ENCODE measurements around the gene HS6ST1. TPM values are rescaled to one million over a fixed set of nuclear protein-coding genes. Genes with fewer than 3 reads are reported as not detected.
A peak's percentile ranks its signal among the peaks of the same experiment; 100 is the strongest.

HS6ST1 gene
- total RNA-seq, 1 donor from 2014 or later: 33.1 TPM

DNA sequence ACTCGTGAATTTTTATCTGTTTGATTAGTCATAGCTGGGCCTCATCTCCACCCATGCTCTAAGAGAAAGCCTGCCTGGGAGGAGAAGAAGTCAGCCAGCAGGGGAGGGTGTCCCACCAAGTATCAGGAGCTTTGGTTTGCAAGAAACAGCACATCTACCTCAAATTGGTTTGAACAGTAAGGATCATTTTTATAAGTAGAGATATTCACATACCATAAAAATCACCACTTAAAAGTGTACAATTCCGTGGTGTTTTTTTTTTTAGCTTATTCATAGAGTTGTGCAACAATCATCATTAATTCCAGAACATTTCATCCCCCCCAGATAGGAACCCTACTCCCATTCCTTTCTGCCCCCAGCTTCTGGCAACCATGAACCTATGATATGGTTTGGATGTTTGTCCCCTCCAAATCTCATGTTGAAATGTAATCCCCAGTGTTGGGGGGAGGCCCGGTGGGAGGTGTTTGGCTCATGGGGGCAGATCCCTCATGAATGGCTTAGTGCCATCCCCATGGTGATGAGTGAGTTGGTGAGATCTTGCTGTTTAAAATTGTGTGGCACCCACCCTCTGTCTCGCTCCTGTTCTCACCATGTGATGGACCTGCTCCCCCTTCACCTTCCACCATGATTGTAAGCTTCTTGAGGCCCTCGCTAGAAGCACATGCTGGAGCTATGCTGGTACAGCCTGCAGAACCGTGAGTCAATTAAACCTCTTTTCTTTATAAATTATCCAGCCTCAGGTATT lies 36.2 kb upstream of the HS6ST1 start:
- H3K4me1 Mint-ChIP-seq (ENCODE audit: low read depth): peaks cover 3% of the 10 kb centered on the region
- no peak for DNase-seq (ENCODE audit: low spot score)
- H3K9me3 Mint-ChIP-seq (ENCODE audit: low read depth): peaks cover 7% of the 10 kb centered on the region
- TF ChIP-seq, protein P1, sequence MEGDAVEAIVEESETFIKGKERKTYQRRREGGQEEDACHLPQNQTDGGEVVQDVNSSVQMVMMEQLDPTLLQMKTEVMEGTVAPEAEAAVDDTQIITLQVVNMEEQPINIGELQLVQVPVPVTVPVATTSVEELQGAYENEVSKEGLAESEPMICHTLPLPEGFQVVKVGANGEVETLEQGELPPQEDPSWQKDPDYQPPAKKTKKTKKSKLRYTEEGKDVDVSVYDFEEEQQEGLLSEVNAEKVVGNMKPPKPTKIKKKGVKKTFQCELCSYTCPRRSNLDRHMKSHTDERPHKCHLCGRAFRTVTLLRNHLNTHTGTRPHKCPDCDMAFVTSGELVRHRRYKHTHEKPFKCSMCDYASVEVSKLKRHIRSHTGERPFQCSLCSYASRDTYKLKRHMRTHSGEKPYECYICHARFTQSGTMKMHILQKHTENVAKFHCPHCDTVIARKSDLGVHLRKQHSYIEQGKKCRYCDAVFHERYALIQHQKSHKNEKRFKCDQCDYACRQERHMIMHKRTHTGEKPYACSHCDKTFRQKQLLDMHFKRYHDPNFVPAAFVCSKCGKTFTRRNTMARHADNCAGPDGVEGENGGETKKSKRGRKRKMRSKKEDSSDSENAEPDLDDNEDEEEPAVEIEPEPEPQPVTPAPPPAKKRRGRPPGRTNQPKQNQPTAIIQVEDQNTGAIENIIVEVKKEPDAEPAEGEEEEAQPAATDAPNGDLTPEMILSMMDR (IDR thresholded peaks at IDR 0.05): peak; percentile 44
- peaks cover 5% of the 10 kb centered on the region for H3K36me3 Mint-ChIP-seq (ENCODE audit: low read depth)
- no peaks in the 10 kb centered on the region for H3K27me3 Mint-ChIP-seq (ENCODE audit: low read depth)
- H3K4me3 Mint-ChIP-seq (ENCODE audit: unreplicated experiment): no peak overlapping the region
- H3K27ac Mint-ChIP-seq (ENCODE audit: unreplicated experiment): no peak overlapping the region

DNA sequence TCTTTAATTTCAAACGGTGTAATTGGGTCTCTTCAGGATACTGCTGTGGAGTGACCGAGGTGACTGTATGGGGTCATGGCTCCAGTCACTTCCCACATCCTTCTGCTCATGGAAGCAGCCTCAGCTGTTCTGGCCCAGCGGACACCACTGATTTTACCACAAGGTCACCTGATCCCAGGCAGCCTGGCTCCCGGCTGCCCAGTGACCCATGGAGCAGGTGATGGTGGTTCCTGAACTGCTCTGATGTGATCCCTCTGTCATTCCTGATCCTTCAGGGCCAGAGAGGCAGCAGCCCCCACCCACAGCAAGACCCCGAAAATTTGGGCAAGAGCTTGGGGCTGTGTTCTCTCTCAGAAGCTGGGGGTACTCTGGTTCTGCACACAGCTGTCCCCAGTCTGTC lies 35.5 kb upstream of the HS6ST1 start:
- Mint-ChIP-seq H3K4me1 (ENCODE audit: low read depth) (peaks cover 7% of the 10 kb centered on the region), H3K27me3 (ENCODE audit: low read depth) (no peaks in the 10 kb centered on the region), H3K4me3 (ENCODE audit: unreplicated experiment) (no peak overlapping the region), H3K36me3 (ENCODE audit: low read depth) (peaks cover 5% of the 10 kb centered on the region), H3K27ac (ENCODE audit: unreplicated experiment) (no peak overlapping the region), H3K9me3 (ENCODE audit: low read depth) (peaks cover 7% of the 10 kb centered on the region)
- DNase-seq (ENCODE audit: low spot score): no peak
- TF ChIP-seq, protein P1 (IDR thresholded peaks at IDR 0.05): no peak

DNA sequence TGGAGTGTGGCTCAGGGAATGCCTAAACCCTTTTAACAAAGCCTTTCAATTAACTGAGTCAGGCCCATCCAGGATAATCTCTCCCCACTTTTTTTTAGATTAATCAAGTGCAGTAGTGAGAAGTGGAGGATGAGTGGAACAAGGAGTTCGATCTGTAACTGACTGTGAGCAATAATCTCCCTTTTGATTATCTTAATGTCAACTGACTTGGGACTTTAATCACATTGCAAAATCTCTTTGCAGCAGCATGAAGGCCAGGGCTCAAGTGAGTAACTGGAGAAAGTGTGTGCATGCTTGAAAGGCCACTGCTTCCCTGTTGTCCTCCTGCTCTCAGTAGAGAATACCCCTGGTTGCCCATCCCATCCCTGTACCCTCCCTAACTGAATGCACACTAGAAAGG lies 32.1 kb upstream of the HS6ST1 start:
- TF ChIP-seq, protein P1 (IDR thresholded peaks at IDR 0.05): no peak
- Mint-ChIP-seq H3K4me1 (ENCODE audit: low read depth) (peaks cover 35% of the 10 kb centered on the region), H3K27me3 (ENCODE audit: low read depth) (no peaks in the 10 kb centered on the region), H3K36me3 (ENCODE audit: low read depth) (peaks cover 5% of the 10 kb centered on the region), H3K9me3 (ENCODE audit: low read depth) (peaks cover 4% of the 10 kb centered on the region), H3K27ac (ENCODE audit: unreplicated experiment) (no peak overlapping the region), H3K4me3 (ENCODE audit: unreplicated experiment) (no peak overlapping the region)
- DNase-seq (ENCODE audit: low spot score): no peak

GRCh38 chr2:128348701-128349100 lies 30.0 kb upstream of the HS6ST1 start:
- no peaks in the 10 kb centered on the region for H3K27me3 Mint-ChIP-seq (ENCODE audit: low read depth)
- H3K4me1 Mint-ChIP-seq (ENCODE audit: low read depth): peaks cover 32% of the 10 kb centered on the region
- TF ChIP-seq, protein P1 (IDR thresholded peaks at IDR 0.05): no peak
- H3K4me3 Mint-ChIP-seq (ENCODE audit: unreplicated experiment): no peak overlapping the region
- peaks cover 5% of the 10 kb centered on the region for H3K36me3 Mint-ChIP-seq (ENCODE audit: low read depth)
- peak overlapping the region; percentile 90 for H3K27ac Mint-ChIP-seq (ENCODE audit: unreplicated experiment)
- peaks cover 6% of the 10 kb centered on the region for H3K9me3 Mint-ChIP-seq (ENCODE audit: low read depth)
- no peak for DNase-seq (ENCODE audit: low spot score)

- Mint-ChIP-seq H3K4me3 (ENCODE audit: unreplicated experiment) (peak overlapping the region; percentile 55), H3K36me3 (ENCODE audit: low read depth) (peaks cover 5% of the 10 kb centered on the region), H3K9me3 (ENCODE audit: low read depth) (peaks cover 9% of the 10 kb centered on the region), H3K4me1 (ENCODE audit: low read depth) (peaks cover 32% of the 10 kb centered on the region), H3K27ac (ENCODE audit: unreplicated experiment) (peak overlapping the region; percentile 90), H3K27me3 (ENCODE audit: low read depth) (no peaks in the 10 kb centered on the region)
- TF ChIP-seq, protein P1 (IDR thresholded peaks at IDR 0.05): no peak
- no peak for DNase-seq (ENCODE audit: low spot score)
Measured at GRCh38 chr2:128347701-128348539, 29.3 kb upstream of the HS6ST1 start.
